Stimulated activated CD8-positive, alpha-beta memory T cell treated with anti-CD3 and anti-CD28 coated beads, Interleukin-12 subunit alpha, Interleukin-12 subunit beta, amount 100 ng/mL, for 4 hours (primary cell): Measurements from ENCODE around the gene SGCD.

Experiments used
- DNase-seq: peaks from one replicate; pipeline ENCODE4 v3.0.0-alpha.2; 2020; ENCODE audit warnings: low read depth

The SGCD gene

GRCh38 chr5:156361436-156362109, 34.6 kb downstream of the SGCD start:
- no peak for DNase-seq

- DNase-seq, result no peak
These were observed 36.9 kb downstream of the SGCD start for GRCh38 chr5:156363861-156364260.

- DNase-seq, result no peak
These were observed 39.6 kb downstream of the SGCD start for GRCh38 chr5:156366521-156366920.

GRCh38 chr5:156367597-156367996, 40.6 kb downstream of the SGCD start:
- DNase-seq, result no peak

- DNase-seq, result no peak
These were observed 49.0 kb downstream of the SGCD start for GRCh38 chr5:156375895-156376495.

GRCh38 chr5:156376751-156377150, 49.8 kb downstream of the SGCD start:
- no peak for DNase-seq

- no peak for DNase-seq
These were observed 51.2 kb downstream of the SGCD start for GRCh38 chr5:156378159-156378558.

GRCh38 chr5:156379206-156379605, 52.2 kb downstream of the SGCD start:
- no peak for DNase-seq

GRCh38 chr5:156380848-156381247, 53.9 kb downstream of the SGCD start:
- no peak for DNase-seq

GRCh38 chr5:156383510-156384265, 56.7 kb downstream of the SGCD start:
- no peak for DNase-seq

GRCh38 chr5:156385416-156385815, 58.5 kb downstream of the SGCD start:
- no peak for DNase-seq

- DNase-seq, result no peak
These were observed 60.0 kb downstream of the SGCD start for GRCh38 chr5:156386976-156387375.

- DNase-seq, result no peak
These were observed 60.4 kb downstream of the SGCD start for GRCh38 chr5:156387391-156387790.

GRCh38 chr5:156388233-156388632, 61.3 kb downstream of the SGCD start:
- DNase-seq, result no peak

GRCh38 chr5:156391139-156391538, 64.2 kb downstream of the SGCD start:
- DNase-seq, result no peak

- no peak for DNase-seq
These were observed 67.0 kb downstream of the SGCD start for GRCh38 chr5:156393980-156394379.

GRCh38 chr5:156394642-156395305, 67.8 kb downstream of the SGCD start:
- no peak for DNase-seq

- DNase-seq, result no peak
These were observed 68.3 kb downstream of the SGCD start for GRCh38 chr5:156395306-156395675.

GRCh38 chr5:156396063-156396829, 69.3 kb downstream of the SGCD start:
- DNase-seq, result no peak

- DNase-seq, result no peak
These were observed 69.8 kb downstream of the SGCD start for GRCh38 chr5:156396830-156397081.

GRCh38 chr5:156399323-156399722, 72.4 kb downstream of the SGCD start:
- no peak for DNase-seq

- DNase-seq, result no peak
These were observed 73.4 kb downstream of the SGCD start for GRCh38 chr5:156400231-156400986.
